Measurements from ENCODE around the gene HMCN2.
A peak's percentile ranks its signal among the peaks of the same experiment; 100 is the strongest.

The HMCN2 gene

DNA sequence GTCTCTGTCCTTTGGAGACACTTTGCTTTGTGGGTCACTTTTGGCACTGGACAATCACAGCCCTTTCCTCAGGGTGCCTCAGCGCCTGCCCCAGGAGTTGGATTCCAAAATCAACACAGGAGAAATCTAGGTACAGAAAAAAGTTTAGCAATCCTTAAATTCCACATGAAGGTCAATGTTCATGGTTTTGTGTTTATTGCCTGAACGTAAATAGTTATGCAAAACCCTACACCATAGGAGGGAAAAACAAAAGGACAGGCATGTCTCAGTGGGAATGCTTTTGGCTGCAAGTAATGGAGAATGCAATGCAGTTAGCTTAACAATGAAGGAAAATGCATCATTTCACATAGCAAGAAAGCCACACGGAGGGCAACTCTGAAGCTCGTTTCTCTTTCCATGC, 6.5 kb upstream of the HMCN2 start:
- H3K36me3 Mint-ChIP-seq (ENCODE audit: low read depth), result no peaks in the 10 kb centered on the region
- TF ChIP-seq, protein P1, sequence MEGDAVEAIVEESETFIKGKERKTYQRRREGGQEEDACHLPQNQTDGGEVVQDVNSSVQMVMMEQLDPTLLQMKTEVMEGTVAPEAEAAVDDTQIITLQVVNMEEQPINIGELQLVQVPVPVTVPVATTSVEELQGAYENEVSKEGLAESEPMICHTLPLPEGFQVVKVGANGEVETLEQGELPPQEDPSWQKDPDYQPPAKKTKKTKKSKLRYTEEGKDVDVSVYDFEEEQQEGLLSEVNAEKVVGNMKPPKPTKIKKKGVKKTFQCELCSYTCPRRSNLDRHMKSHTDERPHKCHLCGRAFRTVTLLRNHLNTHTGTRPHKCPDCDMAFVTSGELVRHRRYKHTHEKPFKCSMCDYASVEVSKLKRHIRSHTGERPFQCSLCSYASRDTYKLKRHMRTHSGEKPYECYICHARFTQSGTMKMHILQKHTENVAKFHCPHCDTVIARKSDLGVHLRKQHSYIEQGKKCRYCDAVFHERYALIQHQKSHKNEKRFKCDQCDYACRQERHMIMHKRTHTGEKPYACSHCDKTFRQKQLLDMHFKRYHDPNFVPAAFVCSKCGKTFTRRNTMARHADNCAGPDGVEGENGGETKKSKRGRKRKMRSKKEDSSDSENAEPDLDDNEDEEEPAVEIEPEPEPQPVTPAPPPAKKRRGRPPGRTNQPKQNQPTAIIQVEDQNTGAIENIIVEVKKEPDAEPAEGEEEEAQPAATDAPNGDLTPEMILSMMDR (IDR thresholded peaks at IDR 0.05), result no peak
- DNase-seq, result no peak
- peaks cover 45% of the 10 kb centered on the region for H3K27me3 Mint-ChIP-seq (ENCODE audit: low read depth, poor library complexity)
- H3K27ac Mint-ChIP-seq, result no peak overlapping the region
- peaks cover 50% of the 10 kb centered on the region for H3K4me1 Mint-ChIP-seq
- H3K9me3 Mint-ChIP-seq, result no peaks in the 10 kb centered on the region
- no peak overlapping the region for H3K4me3 Mint-ChIP-seq

- no peaks in the 10 kb centered on the region for H3K36me3 Mint-ChIP-seq (ENCODE audit: low read depth)
- H3K27ac Mint-ChIP-seq, result peak overlapping the region; percentile 80
- H3K27me3 Mint-ChIP-seq (ENCODE audit: low read depth, poor library complexity), result peaks cover 64% of the 10 kb centered on the region
These were observed 4.5 kb upstream of the HMCN2 start for GRCh38 chr9:130260816-130261765.

DNA sequence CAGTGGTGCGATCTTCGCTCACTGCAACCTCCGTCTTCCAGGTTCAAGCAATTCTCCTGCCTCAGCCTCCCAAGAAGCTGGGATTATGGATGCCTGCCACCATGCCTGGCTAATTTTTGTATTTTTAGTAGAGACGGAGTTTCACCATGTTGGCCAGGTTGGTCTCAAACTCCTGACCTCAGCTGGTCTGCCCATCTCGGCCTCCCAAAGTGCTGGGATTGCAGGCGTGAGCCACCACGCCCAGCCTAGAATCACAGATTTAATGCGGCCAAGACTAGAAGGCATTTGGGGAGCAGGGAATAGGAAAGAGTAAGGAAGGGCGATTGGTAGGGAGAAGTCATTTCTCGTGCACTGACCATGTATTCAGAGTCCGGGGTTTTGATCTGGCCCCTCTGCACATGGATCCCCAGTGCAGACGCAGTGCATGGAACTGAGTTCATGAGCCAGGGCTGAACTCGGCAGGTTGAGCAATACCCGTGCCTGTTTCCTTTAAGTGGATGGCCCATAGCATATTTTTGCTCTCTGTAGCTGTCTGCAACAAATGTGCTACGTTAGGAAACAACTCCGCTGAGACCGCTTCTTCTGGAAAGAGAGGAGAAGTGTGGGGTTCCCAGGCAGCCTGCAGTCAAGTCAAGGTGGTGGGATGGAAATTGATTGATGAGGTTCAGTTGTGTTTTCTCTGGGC, 3.4 kb upstream of the HMCN2 start:
- Mint-ChIP-seq H3K27ac (no peak overlapping the region), H3K27me3 (ENCODE audit: low read depth, poor library complexity) (peaks cover 73% of the 10 kb centered on the region), H3K4me3 (no peak overlapping the region), H3K9me3 (no peaks in the 10 kb centered on the region), H3K36me3 (ENCODE audit: low read depth) (no peaks in the 10 kb centered on the region), H3K4me1 (peaks cover 44% of the 10 kb centered on the region)
- TF ChIP-seq, protein P1 (IDR thresholded peaks at IDR 0.05), result no peak
- no peak for DNase-seq

More at GRCh38 chr9:130260816-130261765, 4.5 kb upstream of the HMCN2 start:
- no peaks in the 10 kb centered on the region for H3K9me3 Mint-ChIP-seq
- peaks cover 36% of the 10 kb centered on the region for H3K4me1 Mint-ChIP-seq
- no peak for DNase-seq
- H3K4me3 Mint-ChIP-seq, result no peak overlapping the region
- TF ChIP-seq, protein P1 (IDR thresholded peaks at IDR 0.05), result no peak

GRCh38 chr9:130262771-130263170, 2.8 kb upstream of the HMCN2 start:
- DNase-seq, result no peak
- Mint-ChIP-seq H3K4me3 (no peak overlapping the region), H3K9me3 (no peaks in the 10 kb centered on the region), H3K4me1 (peaks cover 44% of the 10 kb centered on the region), H3K27ac (no peak overlapping the region), H3K27me3 (ENCODE audit: low read depth, poor library complexity) (peaks cover 79% of the 10 kb centered on the region), H3K36me3 (ENCODE audit: low read depth) (no peaks in the 10 kb centered on the region)
- TF ChIP-seq, protein P1 (IDR thresholded peaks at IDR 0.05), result no peak

GRCh38 chr9:130263601-130264413, 1.8 kb upstream of the HMCN2 start:
- DNase-seq, result no peak
- no peaks in the 10 kb centered on the region for H3K36me3 Mint-ChIP-seq (ENCODE audit: low read depth)
- no peak overlapping the region for H3K27ac Mint-ChIP-seq
- TF ChIP-seq, protein P1 (IDR thresholded peaks at IDR 0.05), result no peak
- H3K4me1 Mint-ChIP-seq, result peaks cover 50% of the 10 kb centered on the region
- H3K9me3 Mint-ChIP-seq, result no peaks in the 10 kb centered on the region
- peaks cover 85% of the 10 kb centered on the region for H3K27me3 Mint-ChIP-seq (ENCODE audit: low read depth, poor library complexity)
- H3K4me3 Mint-ChIP-seq, result peak overlapping the region; percentile 52

Data from nephron progenitor cell (in vitro differentiated cells).